Activated T-helper 17 cell treated with anti-CD3 and anti-CD28 coated beads, Interleukin-2, amount 50 U/mL, for 72 hours (primary cell): ENCODE measurements around the gene AMOTL2. TPM values are rescaled to one million over a fixed set of nuclear protein-coding genes. Genes with fewer than 3 reads are reported as not detected.

ENCODE experiments used
- ATAC-seq: fragments of 150-1000 bp; cut with Tn5 transposase; replicated peaks from 2 replicates; pipeline ENCODE4 v1.10.0; 2021; ENCODE audit warnings: mild to moderate bottlenecking, moderate library complexity
- H3K27ac Mint-ChIP-seq: one replicate; pipeline ENCODE4 v1.8.0; 2022; ENCODE audit warnings: mixed read lengths
- H3K27me3 Mint-ChIP-seq: one replicate; pipeline ENCODE4 v1.8.0; 2022; ENCODE audit warnings: mixed read lengths
- H3K36me3 Mint-ChIP-seq: one replicate; pipeline ENCODE4 v1.8.0; 2022; ENCODE audit warnings: low read depth, mild to moderate bottlenecking, mixed read lengths
- H3K4me1 Mint-ChIP-seq: one replicate; pipeline ENCODE4 v1.8.0; 2022; ENCODE audit warnings: mixed read lengths
- H3K4me3 Mint-ChIP-seq: one replicate; pipeline ENCODE4 v1.8.0; 2022; ENCODE audit warnings: mild to moderate bottlenecking, mixed read lengths
- H3K9me3 Mint-ChIP-seq: one replicate; pipeline ENCODE4 v1.8.0; 2022; ENCODE audit warnings: mixed read lengths
- total RNA-seq, 2 donors: library from RNA; stranded (reverse); gene quantifications; one replicate each; pipeline ENCODE4 v1.2.3, GENCODE V29; 2022

Gene AMOTL2
- total RNA-seq, 2 donors from 2014 or later, result not detected

DNA sequence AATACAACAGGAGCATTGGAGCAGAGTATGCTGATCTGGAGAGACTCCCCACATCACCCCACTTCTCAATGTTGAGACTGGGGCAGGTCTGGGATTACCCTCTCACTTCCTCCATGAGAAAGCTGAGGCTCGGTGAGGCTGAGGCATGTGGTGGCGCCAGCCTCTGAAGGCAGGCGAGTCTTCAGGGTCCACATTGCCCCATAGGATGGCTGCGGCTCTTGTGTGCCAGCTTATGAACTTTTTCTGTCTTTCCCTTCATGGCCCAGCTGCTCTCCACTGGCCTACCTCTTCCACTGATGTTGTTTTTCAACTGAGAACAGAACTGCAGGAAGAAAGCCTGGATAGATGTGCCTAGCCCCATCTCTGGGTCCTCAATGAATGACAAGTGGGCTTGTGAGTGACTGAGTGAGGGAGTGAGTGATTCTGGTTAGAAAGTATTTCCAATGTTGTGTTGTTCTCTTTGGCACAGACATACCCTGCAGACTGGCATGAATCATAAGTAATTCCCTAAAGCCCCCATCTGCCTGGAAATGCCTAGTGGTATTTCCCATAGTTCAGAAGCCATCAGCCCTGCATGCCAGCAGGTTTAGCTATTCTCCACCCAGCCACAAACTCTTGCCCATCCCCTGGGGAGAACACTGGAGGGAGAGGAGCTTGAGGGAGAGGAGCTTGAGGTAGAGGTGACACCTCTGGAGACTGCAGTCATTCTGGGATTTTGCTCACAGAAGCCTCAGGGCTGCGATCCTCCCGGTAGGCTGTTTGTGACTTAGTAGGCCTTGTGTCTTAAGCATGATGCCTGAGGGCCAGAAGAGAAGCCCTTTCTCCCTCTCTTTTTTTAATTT lies 56.9 kb downstream of the AMOTL2 start:
- Mint-ChIP-seq H3K36me3 (no peaks in the 10 kb centered on the region), H3K27ac (no peak overlapping the region), H3K27me3 (peaks cover 15% of the 10 kb centered on the region), H3K4me1 (no peaks in the 10 kb centered on the region), H3K4me3 (no peak overlapping the region), H3K9me3 (no peaks in the 10 kb centered on the region)
- no peak for ATAC-seq

GRCh38 chr3:134315286-134316106 lies 58.8 kb downstream of the AMOTL2 start:
- Mint-ChIP-seq H3K27me3 (peaks cover 15% of the 10 kb centered on the region), H3K9me3 (no peaks in the 10 kb centered on the region), H3K4me3 (no peak overlapping the region), H3K27ac (no peak overlapping the region), H3K36me3 (no peaks in the 10 kb centered on the region), H3K4me1 (no peaks in the 10 kb centered on the region)
- ATAC-seq, result no peak

DNA sequence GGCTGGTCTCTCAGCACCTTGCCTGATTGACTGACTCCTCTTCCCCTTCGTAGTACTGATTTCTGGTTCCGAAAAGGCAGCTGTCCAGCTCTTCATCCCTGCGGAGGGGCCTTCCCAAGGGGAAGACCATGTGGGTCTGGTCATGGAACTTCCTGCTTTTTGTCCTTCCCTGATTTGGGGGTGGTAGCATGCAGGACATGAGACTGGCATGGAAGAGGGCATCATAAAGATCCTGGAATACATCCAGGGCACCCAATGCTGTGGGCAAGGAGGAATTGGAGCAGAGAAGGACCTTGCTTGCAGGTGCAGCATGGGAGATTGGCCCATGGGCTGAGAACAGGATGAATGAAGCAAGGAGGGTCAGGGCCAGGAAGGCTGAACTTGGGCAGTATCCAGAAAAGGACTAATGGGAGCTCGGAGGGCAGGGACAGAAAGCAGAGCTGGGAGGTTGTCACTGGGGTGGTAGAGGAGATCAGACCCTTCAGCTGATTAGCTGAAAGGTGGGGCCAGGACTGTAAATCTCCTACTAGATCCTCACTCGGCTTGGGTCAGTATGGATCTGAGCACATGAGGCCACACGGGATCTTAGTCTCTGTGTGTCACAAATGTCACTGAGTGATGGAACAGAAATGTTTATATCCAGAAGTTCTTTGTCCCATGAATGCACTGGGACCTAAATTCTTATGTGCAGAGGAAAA lies 59.5 kb downstream of the AMOTL2 start:
- no peaks in the 10 kb centered on the region for H3K4me1 Mint-ChIP-seq
- no peak overlapping the region for H3K27ac Mint-ChIP-seq
- H3K36me3 Mint-ChIP-seq, result no peaks in the 10 kb centered on the region
- H3K9me3 Mint-ChIP-seq, result no peaks in the 10 kb centered on the region
- H3K4me3 Mint-ChIP-seq, result no peak overlapping the region
- no peak for ATAC-seq
- H3K27me3 Mint-ChIP-seq, result peaks cover 15% of the 10 kb centered on the region

DNA sequence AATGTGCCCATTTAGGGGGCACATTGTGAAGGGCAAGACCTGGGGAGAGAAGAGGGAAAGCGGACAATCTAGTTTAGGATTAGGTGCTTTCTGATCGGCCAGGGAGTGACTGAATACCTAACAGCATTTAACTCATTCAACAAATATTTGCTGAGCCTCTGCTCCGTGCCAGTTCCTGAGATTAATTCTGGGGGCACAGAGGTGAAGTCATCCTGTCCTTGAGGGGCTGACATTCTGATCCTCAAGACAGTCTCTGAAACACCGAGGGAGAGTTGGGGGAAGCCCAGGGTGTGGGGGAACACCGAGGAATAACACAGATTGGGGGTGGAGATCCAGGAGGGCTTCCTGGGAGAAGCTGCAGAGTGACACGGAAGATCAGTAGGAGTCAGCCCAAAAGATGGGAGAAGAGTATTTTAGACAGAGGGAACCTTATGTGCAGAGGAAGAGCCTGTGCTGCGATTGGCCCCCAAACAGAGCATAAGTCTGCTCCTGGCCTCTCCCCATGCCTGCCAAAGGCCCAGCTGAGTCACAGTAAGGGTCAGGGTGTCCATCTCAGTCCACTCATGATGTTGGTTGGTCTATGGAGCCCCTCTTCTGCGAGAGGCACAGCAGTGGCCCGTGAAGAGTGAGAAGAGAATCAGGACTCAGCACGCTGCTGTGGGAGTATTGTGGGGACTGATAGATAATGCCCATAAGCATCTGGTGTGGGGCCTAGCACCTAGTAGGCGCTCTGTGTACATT lies 60.2 kb downstream of the AMOTL2 start:
- Mint-ChIP-seq H3K36me3 (no peaks in the 10 kb centered on the region), H3K4me3 (no peak overlapping the region), H3K27me3 (peaks cover 15% of the 10 kb centered on the region), H3K4me1 (no peaks in the 10 kb centered on the region), H3K9me3 (no peaks in the 10 kb centered on the region), H3K27ac (no peak overlapping the region)
- no peak for ATAC-seq

- Mint-ChIP-seq H3K27me3 (peaks cover 17% of the 10 kb centered on the region), H3K9me3 (no peaks in the 10 kb centered on the region), H3K4me3 (no peak overlapping the region), H3K27ac (no peak overlapping the region), H3K4me1 (peaks cover 3% of the 10 kb centered on the region), H3K36me3 (no peaks in the 10 kb centered on the region)
- no peak for ATAC-seq
Measured at GRCh38 chr3:134312873-134313846, 61.1 kb downstream of the AMOTL2 start.

GRCh38 chr3:134312072-134312872 lies 62.0 kb downstream of the AMOTL2 start:
- H3K4me3 Mint-ChIP-seq, result no peak overlapping the region
- peaks cover 24% of the 10 kb centered on the region for H3K27me3 Mint-ChIP-seq
- H3K9me3 Mint-ChIP-seq, result no peaks in the 10 kb centered on the region
- no peaks in the 10 kb centered on the region for H3K36me3 Mint-ChIP-seq
- peaks cover 4% of the 10 kb centered on the region for H3K4me1 Mint-ChIP-seq
- ATAC-seq, result peak; percentile 49
- no peak overlapping the region for H3K27ac Mint-ChIP-seq

DNA sequence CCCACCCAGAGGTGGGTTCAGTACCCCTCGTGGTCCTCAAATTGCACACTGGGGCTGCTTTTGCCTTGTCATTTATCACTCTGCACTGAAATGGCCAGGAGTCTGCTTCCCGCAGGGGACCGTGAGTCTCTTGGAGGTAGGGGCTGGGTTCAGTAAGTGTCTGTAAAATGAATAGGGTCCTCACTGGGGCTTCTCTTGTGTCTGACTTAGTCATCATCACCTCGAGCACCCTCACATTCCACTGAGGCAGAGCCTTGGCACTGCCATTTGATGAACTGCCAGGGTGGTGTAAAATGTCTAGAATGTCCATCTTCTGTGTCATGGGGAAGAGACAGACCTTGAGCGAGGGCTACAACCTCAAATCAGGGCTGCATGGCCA lies 62.6 kb downstream of the AMOTL2 start:
- H3K9me3 Mint-ChIP-seq, result no peaks in the 10 kb centered on the region

DNA sequence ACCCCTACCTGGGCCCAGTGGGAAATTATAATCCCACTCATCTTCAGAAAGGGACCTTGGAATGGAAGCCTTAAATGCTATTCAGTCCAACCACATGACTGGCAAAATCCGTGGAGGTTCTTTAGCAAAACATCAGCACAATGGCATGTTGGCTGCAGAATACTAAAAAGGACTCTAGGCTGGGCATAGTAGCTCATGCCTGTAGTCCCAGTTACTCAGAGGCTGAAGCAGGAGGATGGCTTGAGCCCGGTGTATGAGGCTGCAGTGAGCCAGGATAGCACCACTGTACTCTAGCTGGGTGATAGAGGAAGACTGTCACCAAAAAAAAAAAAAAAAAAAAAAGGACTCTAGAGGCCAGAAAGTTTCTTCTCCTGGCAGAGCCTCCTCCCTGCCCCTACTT lies 63.0 kb downstream of the AMOTL2 start:
- Mint-ChIP-seq H3K4me3 (no peak overlapping the region), H3K9me3 (no peaks in the 10 kb centered on the region), H3K36me3 (no peaks in the 10 kb centered on the region), H3K27me3 (peaks cover 31% of the 10 kb centered on the region), H3K4me1 (peaks cover 4% of the 10 kb centered on the region), H3K27ac (no peak overlapping the region)
- no peak for ATAC-seq

More for the DNA sequence above, 62.6 kb downstream of the AMOTL2 start:
- no peak for ATAC-seq
- peaks cover 4% of the 10 kb centered on the region for H3K4me1 Mint-ChIP-seq
- no peak overlapping the region for H3K27ac Mint-ChIP-seq
- H3K27me3 Mint-ChIP-seq, result peaks cover 29% of the 10 kb centered on the region
- H3K4me3 Mint-ChIP-seq, result no peak overlapping the region
- H3K36me3 Mint-ChIP-seq, result no peaks in the 10 kb centered on the region

- Mint-ChIP-seq H3K4me3 (no peak overlapping the region), H3K9me3 (no peaks in the 10 kb centered on the region), H3K27ac (no peak overlapping the region), H3K4me1 (peaks cover 4% of the 10 kb centered on the region), H3K27me3 (peaks cover 31% of the 10 kb centered on the region), H3K36me3 (no peaks in the 10 kb centered on the region)
- ATAC-seq, result no peak
Measured at GRCh38 chr3:134309987-134310700, 64.1 kb downstream of the AMOTL2 start.

- peaks cover 4% of the 10 kb centered on the region for H3K4me1 Mint-ChIP-seq
- peak; percentile 84 for ATAC-seq
- no peak overlapping the region for H3K4me3 Mint-ChIP-seq
- H3K27ac Mint-ChIP-seq, result no peak overlapping the region
- H3K36me3 Mint-ChIP-seq, result no peaks in the 10 kb centered on the region
- peaks cover 24% of the 10 kb centered on the region for H3K27me3 Mint-ChIP-seq
- H3K9me3 Mint-ChIP-seq, result no peaks in the 10 kb centered on the region
Measured at GRCh38 chr3:134308350-134308891, 65.8 kb downstream of the AMOTL2 start.

GRCh38 chr3:134307425-134307824 lies 66.8 kb downstream of the AMOTL2 start:
- Mint-ChIP-seq H3K27ac (no peak overlapping the region), H3K27me3 (peaks cover 24% of the 10 kb centered on the region), H3K9me3 (no peaks in the 10 kb centered on the region), H3K36me3 (no peaks in the 10 kb centered on the region), H3K4me3 (no peak overlapping the region), H3K4me1 (peaks cover 4% of the 10 kb centered on the region)
- ATAC-seq, result no peak

DNA sequence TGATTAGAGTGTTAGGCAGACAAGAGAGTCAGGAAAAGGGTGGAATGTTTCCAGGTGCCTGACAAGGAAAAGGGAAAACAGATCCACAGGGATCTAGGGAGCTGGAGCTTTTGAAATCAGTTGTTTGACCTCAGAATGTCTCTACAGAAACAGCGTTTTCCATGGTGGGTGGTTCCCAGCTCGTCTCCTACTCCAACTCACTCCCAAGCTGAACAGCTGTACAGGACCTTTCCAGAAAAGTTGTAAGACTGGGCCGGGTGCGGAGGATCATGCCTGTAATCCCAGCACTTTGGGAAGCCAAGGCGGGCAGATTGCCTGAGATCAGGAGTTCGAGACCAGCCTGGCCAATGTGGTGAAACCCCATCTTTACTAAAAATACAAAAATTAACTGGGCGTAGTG lies 67.9 kb downstream of the AMOTL2 start:
- Mint-ChIP-seq H3K9me3 (no peaks in the 10 kb centered on the region), H3K36me3 (no peaks in the 10 kb centered on the region), H3K4me1 (peaks cover 4% of the 10 kb centered on the region), H3K27ac (no peak overlapping the region), H3K27me3 (peaks cover 24% of the 10 kb centered on the region), H3K4me3 (no peak overlapping the region)
- no peak for ATAC-seq
